CD4-positive, alpha-beta T cell treated with Interleukin-12 subunit alpha and Interleukin-12 subunit beta, for 1 hour (primary cell): ENCODE measurements around the gene ARHGEF2.
A peak's percentile ranks its signal among the peaks of the same experiment; 100 is the strongest.

Experiments used
- DNase-seq: peaks from one replicate; pipeline ENCODE4 v3.0.0-alpha.2; 2020

The ARHGEF2 gene

GRCh38 chr1:155978325-155978972, at the start of gene ARHGEF2:
TSS of gene ARHGEF2 (minus strand) at chr1:155978547. CDS start at chr1:155978427, 120 bp downstream.
- peak; percentile 78 for DNase-seq

- DNase-seq = no peak
Observed at GRCh38 chr1:156026588-156026987, 48.2 kb upstream of the ARHGEF2 start.

- peak; percentile 40 for DNase-seq
Observed at GRCh38 chr1:156025876-156026275, 47.5 kb upstream of the ARHGEF2 start.

- DNase-seq = no peak
Observed at GRCh38 chr1:156024801-156025200, 46.5 kb upstream of the ARHGEF2 start.

GRCh38 chr1:156021954-156022353, 43.6 kb upstream of the ARHGEF2 start:
- no peak for DNase-seq

- DNase-seq = no peak
Observed at GRCh38 chr1:156021093-156021428, 42.7 kb upstream of the ARHGEF2 start.

GRCh38 chr1:156020293-156021092, 42.1 kb upstream of the ARHGEF2 start, which contains the start of gene SSR2:
TSS of gene SSR2 (minus strand) at chr1:156020951. CDS start at chr1:156020167, 784 bp downstream.
- DNase-seq = peak; percentile 90

- no peak for DNase-seq
Observed at GRCh38 chr1:156019946-156020292, 41.6 kb upstream of the ARHGEF2 start.

- DNase-seq = no peak
Observed at GRCh38 chr1:156014829-156015228, 36.5 kb upstream of the ARHGEF2 start.

- DNase-seq = no peak
Observed at GRCh38 chr1:156012051-156012817, 33.9 kb upstream of the ARHGEF2 start.

GRCh38 chr1:156009404-156009803, 31.1 kb upstream of the ARHGEF2 start:
- DNase-seq = no peak

- DNase-seq = no peak
Observed at GRCh38 chr1:156006666-156007376, 28.5 kb upstream of the ARHGEF2 start.

GRCh38 chr1:156004843-156005584, 26.7 kb upstream of the ARHGEF2 start:
- peak; percentile 60 for DNase-seq

GRCh38 chr1:156003923-156004188, 25.5 kb upstream of the ARHGEF2 start:
- DNase-seq = no peak

GRCh38 chr1:156002188-156002911, 24.0 kb upstream of the ARHGEF2 start:
- DNase-seq = no peak

GRCh38 chr1:156001662-156002171, 23.4 kb upstream of the ARHGEF2 start:
- DNase-seq = no peak

- DNase-seq = no peak
Observed at GRCh38 chr1:156001021-156001661, 22.8 kb upstream of the ARHGEF2 start.

- DNase-seq = no peak
Observed at GRCh38 chr1:155999964-156000363, 21.6 kb upstream of the ARHGEF2 start.

- no peak for DNase-seq
Observed at GRCh38 chr1:155996166-155996565, 17.8 kb upstream of the ARHGEF2 start.

GRCh38 chr1:155993595-155993994, 15.2 kb upstream of the ARHGEF2 start:
- no peak for DNase-seq
